IPS DF 6.9 (cell line): Measurements from ENCODE around the gene CNTN2.

Source experiments
- DNase-seq: peaks from one replicate; pipeline ENCODE4 v3.0.0-alpha.2; 2013; ENCODE audit warnings: low read depth, low spot score
- H3K27ac ChIP-seq: one replicate; pipeline ENCODE4 v1.5.1; 2013; ENCODE audit warnings: low read length, control low read depth
- H3K27me3 ChIP-seq: 2 replicates; pipeline ENCODE4 v1.6.1; 2013; ENCODE audit warnings: mild to moderate bottlenecking, low read length; ENCODE audit not compliant: control insufficient read depth, insufficient read depth
- H3K36me3 ChIP-seq: 2 replicates; pipeline ENCODE4 v1.6.1; 2013; ENCODE audit warnings: low read length; ENCODE audit not compliant: control insufficient read depth, insufficient read depth
- H3K4me1 ChIP-seq: 2 replicates; pipeline ENCODE4 v1.6.1; 2013; ENCODE audit warnings: low read length; ENCODE audit not compliant: control insufficient read depth, insufficient read depth
- H3K4me3 ChIP-seq: 2 replicates; pipeline ENCODE4 v1.5.1; 2013; ENCODE audit warnings: mild to moderate bottlenecking, low read length
- H3K9me3 ChIP-seq: 2 replicates; pipeline ENCODE4 v1.6.1; 2013; ENCODE audit warnings: low read length, inconsistent platforms; ENCODE audit not compliant: control insufficient read depth, insufficient read depth
- WGBS: extraction: QIAGEN DNeasy Blood & Tissue Kit; methylation state at CpG from one replicate; pipeline ENCODE4 v1.1.7; 2013; ENCODE audit warnings: mixed read lengths, missing lambda C conversion rate; ENCODE audit not compliant: insufficient read length, insufficient coverage; 5-methylcytosine and 5-hydroxymethylcytosine counted together

CNTN2 gene

DNA sequence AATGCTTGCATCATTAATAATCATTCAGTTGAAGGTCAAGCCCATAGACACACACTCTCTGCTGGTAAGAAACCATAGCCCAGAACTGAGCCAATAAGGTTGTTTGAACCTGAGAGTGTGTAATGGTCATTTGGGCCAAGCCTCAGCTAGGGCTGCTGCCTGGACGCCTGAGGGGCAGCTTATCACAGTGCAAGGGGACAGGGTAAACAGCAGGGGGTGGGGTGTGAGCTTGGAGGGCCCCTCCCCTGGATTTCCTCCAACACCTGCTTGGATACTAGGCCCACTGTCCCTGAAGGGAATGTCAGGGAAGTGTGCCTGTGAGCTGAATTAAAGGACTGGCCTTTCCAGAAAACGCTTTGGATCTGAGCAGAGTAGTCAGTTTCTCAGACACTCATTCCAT, 24.6 kb upstream of the CNTN2 start:
- no peaks in the 10 kb centered on the region for H3K27me3 ChIP-seq

DNA sequence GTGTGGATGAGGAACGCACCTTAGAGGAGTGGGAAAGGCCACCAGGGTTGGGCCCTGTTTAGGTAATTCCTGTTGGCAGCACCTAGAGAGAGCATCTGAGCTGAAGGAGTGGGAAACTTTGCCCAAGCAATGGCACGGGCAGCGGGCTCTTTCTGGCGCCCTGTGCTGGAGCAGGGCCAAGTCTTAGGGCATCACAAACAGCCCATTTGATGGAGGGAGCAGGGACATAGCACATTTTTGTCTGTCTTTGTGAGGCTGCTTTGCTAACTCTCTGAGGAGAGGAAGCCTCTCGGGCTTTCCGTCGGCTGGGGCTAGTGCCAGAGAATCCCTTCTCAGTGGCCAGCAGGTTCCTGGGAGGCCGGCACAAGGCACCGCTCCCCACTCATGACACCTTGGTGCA, 22.5 kb upstream of the CNTN2 start:
- WGBS, result no CpG with 5 or more reads among the region's 9 CpGs
- Histone ChIP-seq H3K27me3 (no peaks in the 10 kb centered on the region), H3K4me3 (no peak overlapping the region), H3K9me3 (no peaks in the 10 kb centered on the region), H3K4me1 (no peaks in the 10 kb centered on the region), H3K27ac (no peak overlapping the region), H3K36me3 (no peaks in the 10 kb centered on the region)
- no peak for DNase-seq

More for the DNA sequence above, 24.6 kb upstream of the CNTN2 start:
- 0 out of 2 replicates have a peak, but pooled peaks cover 1% of the 10 kb centered on the region for H3K4me1 ChIP-seq
- H3K9me3 ChIP-seq, result no peaks in the 10 kb centered on the region
- no peaks in the 10 kb centered on the region for H3K36me3 ChIP-seq
- WGBS, result no CpG with 5 or more reads among the region's 2 CpGs
- H3K27ac ChIP-seq, result no peak overlapping the region
- H3K4me3 ChIP-seq, result no peak overlapping the region
- DNase-seq, result no peak

DNA sequence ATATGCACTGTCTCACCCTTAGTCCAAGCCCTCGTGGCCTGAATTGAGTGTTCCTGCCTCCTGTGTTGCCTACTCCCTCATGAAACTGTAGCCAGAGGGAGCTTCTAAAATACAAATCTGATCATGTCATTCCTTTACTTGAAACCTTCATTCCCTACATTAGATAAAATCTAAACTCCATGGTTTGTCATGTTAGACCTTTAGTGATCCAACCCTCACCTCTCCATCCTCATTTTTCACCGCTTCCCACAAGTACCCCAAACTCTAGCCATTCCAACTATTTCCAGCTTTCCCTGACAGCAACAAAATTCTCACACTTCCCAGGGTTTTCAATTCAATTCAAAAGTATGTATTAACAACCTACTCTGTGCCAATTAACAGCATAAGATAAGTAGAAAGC, 18.3 kb upstream of the CNTN2 start:
- WGBS, result 100% methylated on average over 1 of the region's 2 CpGs
- H3K27me3 ChIP-seq, result no peaks in the 10 kb centered on the region
- no peak overlapping the region for H3K4me3 ChIP-seq
- H3K27ac ChIP-seq, result no peak overlapping the region
- DNase-seq, result no peak
- no peaks in the 10 kb centered on the region for H3K9me3 ChIP-seq
- H3K36me3 ChIP-seq, result no peaks in the 10 kb centered on the region
- H3K4me1 ChIP-seq, result no peaks in the 10 kb centered on the region

DNA sequence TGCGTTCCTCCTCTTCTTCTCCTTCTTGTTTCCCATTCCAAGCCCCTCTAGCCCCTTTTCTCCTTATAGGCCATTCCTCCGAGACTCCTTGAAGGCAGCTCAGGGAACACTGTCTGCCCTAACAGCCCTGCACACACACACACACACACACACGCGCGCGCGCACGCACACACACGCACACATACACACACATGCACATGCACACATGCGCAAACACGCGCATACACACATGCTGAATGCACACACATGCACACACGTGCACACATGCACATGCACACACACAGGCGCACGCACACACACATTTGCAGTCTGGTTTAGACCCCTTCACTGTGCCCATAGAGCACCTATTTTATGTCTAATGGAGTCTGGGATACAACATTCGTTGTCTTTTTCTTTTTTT, 17.8 kb upstream of the CNTN2 start:
- DNase-seq, result no peak
- 100% methylated on average over 7 of the region's 16 CpGs for WGBS
- Histone ChIP-seq H3K36me3 (no peaks in the 10 kb centered on the region), H3K27me3 (no peaks in the 10 kb centered on the region), H3K4me3 (no peak overlapping the region), H3K27ac (no peak overlapping the region), H3K4me1 (no peaks in the 10 kb centered on the region), H3K9me3 (no peaks in the 10 kb centered on the region)

DNA sequence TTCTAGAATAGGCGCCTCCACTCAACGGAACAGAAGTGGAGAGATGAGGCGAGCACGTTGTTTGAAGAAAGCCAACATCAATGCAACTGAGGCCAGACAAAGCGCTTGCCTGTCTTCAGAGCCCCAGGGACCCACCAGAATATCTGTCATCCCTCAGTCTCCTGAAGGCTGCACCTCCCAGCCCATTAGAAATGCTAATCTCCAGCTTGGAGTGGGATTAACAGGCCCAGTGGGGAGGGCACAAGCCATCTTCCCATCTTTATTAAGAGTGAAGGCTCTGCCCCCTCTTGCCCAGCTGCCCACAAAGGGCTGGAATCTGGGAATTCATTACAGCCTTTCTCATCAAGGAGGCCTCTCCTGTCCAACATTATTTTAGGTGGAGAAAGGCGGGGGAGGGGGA, 16.8 kb upstream of the CNTN2 start:
- Histone ChIP-seq H3K4me3 (no peak overlapping the region), H3K27ac (no peak overlapping the region), H3K36me3 (no peaks in the 10 kb centered on the region), H3K9me3 (no peaks in the 10 kb centered on the region), H3K4me1 (no peaks in the 10 kb centered on the region), H3K27me3 (no peaks in the 10 kb centered on the region)
- WGBS, result no CpG with 5 or more reads among the region's 6 CpGs
- no peak for DNase-seq

DNA sequence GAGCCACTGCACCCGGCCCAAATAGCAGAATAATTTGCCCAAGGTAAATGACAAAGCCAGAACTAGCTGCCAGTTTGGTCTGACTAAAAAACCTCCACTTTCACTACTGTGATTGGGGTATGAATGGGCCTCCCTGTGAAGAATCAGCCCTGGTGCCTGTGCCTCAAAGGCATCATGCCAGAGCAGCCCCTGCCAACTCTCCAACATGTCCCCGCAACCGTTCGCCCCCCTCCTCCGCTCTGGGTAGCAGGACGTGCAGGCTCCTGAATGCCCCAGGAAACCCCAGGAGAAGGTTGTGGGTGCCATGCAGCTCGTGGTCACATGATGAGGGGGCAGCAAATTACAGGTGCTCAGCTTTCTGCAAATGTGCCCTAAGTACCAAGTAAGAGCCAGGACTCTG, 14.6 kb upstream of the CNTN2 start:
- Histone ChIP-seq H3K27ac (no peak overlapping the region), H3K4me1 (no peaks in the 10 kb centered on the region), H3K27me3 (no peaks in the 10 kb centered on the region), H3K4me3 (no peak overlapping the region), H3K9me3 (no peaks in the 10 kb centered on the region), H3K36me3 (no peaks in the 10 kb centered on the region)
- no peak for DNase-seq
- WGBS, result no CpG with 5 or more reads among the region's 7 CpGs

DNA sequence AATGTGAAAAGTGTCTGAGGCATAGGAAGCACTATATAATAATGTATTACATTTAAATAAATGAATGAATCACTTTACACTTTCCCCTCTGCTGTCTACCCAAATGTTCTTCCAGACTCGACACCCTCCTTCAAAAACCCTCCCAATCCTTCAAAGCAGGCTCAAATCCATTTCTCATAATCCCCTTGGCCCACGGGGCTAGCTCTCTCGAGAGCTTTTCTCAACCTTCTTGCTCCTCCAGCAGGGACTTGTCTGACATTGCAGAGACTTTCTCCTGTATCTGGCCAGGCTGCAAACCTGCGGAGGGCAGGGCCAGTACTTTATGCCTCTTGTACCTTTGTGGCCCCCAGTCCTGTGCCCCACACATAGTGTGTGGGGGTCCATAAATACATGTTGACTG, 14.1 kb upstream of the CNTN2 start:
- no peak overlapping the region for H3K4me3 ChIP-seq
- WGBS, result no CpG with 5 or more reads among the region's 4 CpGs
- no peaks in the 10 kb centered on the region for H3K9me3 ChIP-seq
- DNase-seq, result no peak
- no peaks in the 10 kb centered on the region for H3K27me3 ChIP-seq
- H3K36me3 ChIP-seq, result no peaks in the 10 kb centered on the region
- H3K4me1 ChIP-seq, result no peaks in the 10 kb centered on the region
- H3K27ac ChIP-seq, result no peak overlapping the region

DNA sequence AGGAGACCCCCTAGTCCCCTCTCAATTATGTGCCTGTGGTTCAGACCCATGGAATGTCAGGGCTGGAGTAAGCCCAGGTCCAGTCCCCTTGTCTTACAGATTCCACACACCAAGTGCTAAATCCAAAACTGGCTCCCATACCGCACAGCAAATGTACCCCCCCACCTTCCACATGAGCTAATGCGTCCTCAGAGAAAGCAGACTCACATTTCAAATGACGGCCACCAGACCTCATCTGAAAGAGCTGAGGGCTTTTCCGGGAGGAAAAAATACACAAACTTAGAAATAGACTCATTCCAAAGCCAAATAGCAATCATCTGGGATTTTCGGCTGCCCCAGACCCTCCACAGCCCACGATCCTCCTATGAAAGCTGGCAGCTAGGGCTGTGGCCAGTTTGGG, 12.8 kb upstream of the CNTN2 start:
- no CpG with 5 or more reads among the region's 6 CpGs for WGBS
- no peak for DNase-seq
- Histone ChIP-seq H3K4me3 (no peak overlapping the region), H3K9me3 (no peaks in the 10 kb centered on the region), H3K27ac (no peak overlapping the region), H3K36me3 (no peaks in the 10 kb centered on the region), H3K4me1 (no peaks in the 10 kb centered on the region), H3K27me3 (no peaks in the 10 kb centered on the region)

DNA sequence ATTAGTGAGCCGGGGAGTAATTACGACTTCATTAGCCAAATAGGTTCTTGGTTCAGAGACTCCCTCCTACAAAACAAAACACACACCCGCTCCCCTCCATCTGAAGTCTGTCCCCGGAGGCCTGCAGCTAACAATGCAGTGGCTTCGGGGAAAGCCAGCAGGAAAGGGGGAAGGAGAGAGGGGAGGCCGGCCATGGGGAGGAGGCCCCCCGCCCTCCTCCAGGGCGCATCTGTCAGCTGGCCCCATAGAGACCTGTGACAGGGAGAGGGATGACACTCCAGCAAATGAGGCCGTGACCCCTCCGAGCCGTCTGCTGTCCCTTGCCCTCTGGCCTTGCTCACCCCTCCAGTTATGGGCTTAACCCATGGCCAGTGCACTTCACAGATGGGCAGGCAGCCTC, 12.1 kb upstream of the CNTN2 start:
- DNase-seq, result no peak
- Histone ChIP-seq H3K27ac (no peak overlapping the region), H3K4me3 (no peak overlapping the region), H3K27me3 (no peaks in the 10 kb centered on the region), H3K36me3 (no peaks in the 10 kb centered on the region), H3K4me1 (no peaks in the 10 kb centered on the region), H3K9me3 (no peaks in the 10 kb centered on the region)
- WGBS, result no CpG with 5 or more reads among the region's 11 CpGs

DNA sequence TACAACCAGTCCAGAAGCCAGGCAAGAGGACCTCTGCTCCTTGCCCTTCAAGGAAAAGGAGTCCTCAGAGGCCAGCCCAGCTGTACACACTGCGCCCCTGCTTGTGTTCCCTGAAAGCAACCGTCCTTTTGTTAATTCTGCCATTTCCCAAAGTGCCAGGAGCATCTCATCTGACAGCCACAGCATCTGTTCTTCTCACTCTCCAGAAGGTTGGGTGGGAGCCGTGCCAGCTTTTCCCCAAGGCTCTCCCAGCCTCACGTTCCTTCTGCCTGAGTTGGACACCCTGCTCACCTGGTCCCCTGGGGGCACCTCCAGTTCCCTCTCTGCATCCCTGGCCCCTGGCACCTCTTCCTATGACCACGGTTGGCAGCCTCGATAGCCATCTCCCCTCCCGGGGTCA, 10.5 kb upstream of the CNTN2 start:
- Histone ChIP-seq H3K4me1 (no peaks in the 10 kb centered on the region), H3K36me3 (no peaks in the 10 kb centered on the region), H3K9me3 (no peaks in the 10 kb centered on the region), H3K4me3 (no peak overlapping the region), H3K27me3 (no peaks in the 10 kb centered on the region), H3K27ac (no peak overlapping the region)
- no peak for DNase-seq
- WGBS, result no CpG with 5 or more reads among the region's 7 CpGs

DNA sequence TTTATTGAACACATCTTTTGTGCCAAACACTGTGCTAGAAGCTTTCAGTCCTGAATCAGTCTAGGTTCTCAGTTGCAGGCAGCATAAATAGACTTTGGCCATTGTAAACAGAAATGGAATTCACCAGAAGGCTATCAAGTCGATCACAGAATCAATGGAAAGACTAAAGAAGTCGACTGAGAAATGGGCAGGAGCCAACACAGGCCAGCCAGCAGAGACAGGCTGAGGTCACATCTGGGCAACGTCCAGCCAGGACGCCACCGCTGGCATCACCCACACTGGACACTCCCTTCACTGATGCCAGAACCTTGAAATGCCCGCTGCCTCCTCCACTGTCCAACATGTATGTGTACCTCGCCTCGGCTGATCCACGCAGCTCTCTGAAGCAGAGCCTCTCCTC, 5.5 kb upstream of the CNTN2 start:
- Histone ChIP-seq H3K4me1 (no peaks in the 10 kb centered on the region), H3K27me3 (peaks cover 5% of the 10 kb centered on the region; the same call in 1 of the 2 replicates)
- WGBS, result no CpG with 5 or more reads among the region's 9 CpGs

More for the DNA sequence above, 5.5 kb upstream of the CNTN2 start:
- Histone ChIP-seq H3K9me3 (no peaks in the 10 kb centered on the region), H3K27ac (no peak overlapping the region), H3K36me3 (no peaks in the 10 kb centered on the region), H3K4me3 (no peak overlapping the region)
- DNase-seq, result no peak
